Coronary artery (tissue), 2 donors: ENCODE data around the gene CTSL.
A peak's percentile ranks its signal among the peaks of the same experiment; 100 is the strongest.

Experiments
- DNase-seq: peaks from one replicate; pipeline ENCODE4 v3.0.0-alpha.2; 2017; ENCODE audit warnings: low spot score
- H3K27ac ChIP-seq, 2 donors: fragments of 200-600 bp; sonication (generic); one replicate each; pipeline ENCODE4 v1.5.1; 2016 to 2019
- H3K4me3 ChIP-seq: fragments of 200-600 bp; sonication (generic); 2 replicates; pipeline ENCODE4 v1.5.1; 2016; ENCODE audit warnings: mild to moderate bottlenecking, moderate library complexity
- CTCF ChIP-seq: fragments of 200-600 bp; sonication (generic); IDR thresholded peaks from one replicate; pipeline ENCODE4 v1.5.1; 2019; ENCODE audit warnings: antibody characterized with exemption

The CTSL gene

GRCh38 chr9:87708546-87708945 lies 17.4 kb upstream of the CTSL start:
- no peak for TF ChIP-seq CTCF
- H3K27ac ChIP-seq, result no peak overlapping the region
- H3K4me3 ChIP-seq, result no peak overlapping the region
- no peak for DNase-seq

GRCh38 chr9:87708986-87709728 lies 16.8 kb upstream of the CTSL start:
- DNase-seq, result no peak
- no peak overlapping the region for H3K4me3 ChIP-seq
- no peak for TF ChIP-seq CTCF
- H3K27ac ChIP-seq, result no peak overlapping the region

GRCh38 chr9:87710443-87710842 lies 15.5 kb upstream of the CTSL start:
- H3K27ac ChIP-seq, result no peak overlapping the region
- H3K4me3 ChIP-seq, result no peak overlapping the region
- DNase-seq, result no peak

GRCh38 chr9:87711857-87712800 lies 13.8 kb upstream of the CTSL start:
- H3K4me3 ChIP-seq, result no peak overlapping the region
- no peak for TF ChIP-seq CTCF
- peak overlapping the region in 1 of 2 donors; percentile 30 for H3K27ac ChIP-seq
- DNase-seq, result no peak

More at GRCh38 chr9:87710443-87710842, 15.5 kb upstream of the CTSL start:
- TF ChIP-seq CTCF, result no peak

- no peak for TF ChIP-seq CTCF
- H3K4me3 ChIP-seq, result no peak overlapping the region
- no peak for DNase-seq
- H3K27ac ChIP-seq, result peak overlapping the region; percentile 66 to 82
Measured at GRCh38 chr9:87712801-87713277, 13.1 kb upstream of the CTSL start.

GRCh38 chr9:87713278-87713987 lies 12.5 kb upstream of the CTSL start:
- DNase-seq, result peak; percentile 95
- Histone ChIP-seq H3K27ac (peak overlapping the region; percentile 66 to 82), H3K4me3 (peak overlapping the region; percentile 55)
- TF ChIP-seq CTCF, result no peak
